Measurements from ENCODE around the gene NQO1. TPM values are rescaled to one million over a fixed set of nuclear protein-coding genes. Genes with fewer than 3 reads are reported as not detected.

Gene NQO1
- total and polyA plus RNA-seq, 2 of the 4 experiments (the other 2 are of a cell fraction) = 304 to 426 TPM

DNA sequence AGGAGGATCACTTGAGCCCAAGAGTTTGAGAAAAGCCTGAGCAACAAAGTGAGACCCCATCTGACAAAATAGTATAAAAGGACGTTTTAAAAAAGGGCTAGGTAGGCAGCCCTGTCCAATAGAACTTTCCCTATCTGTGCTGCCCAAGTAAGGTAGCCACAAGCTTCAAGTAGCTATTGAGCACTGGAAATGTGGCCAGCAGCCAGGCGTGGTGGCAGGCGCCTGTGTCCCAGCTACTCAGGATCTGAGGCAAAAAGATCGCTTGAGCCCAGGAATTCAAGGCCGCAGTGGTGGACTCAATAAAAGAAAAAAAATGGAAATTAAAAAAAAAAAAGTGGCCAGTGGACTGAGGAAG is 1.5 kb upstream of the NQO1 start:
- CTCF ChIA-PET = no interaction called here
- WGBS, 2 experiments (ENCODE audit: extremely low coverage in 2 of 2, insufficient read length in 1 of 2) = no CpG with 5 or more reads among the region's 5 CpGs

More for the DNA sequence above, 1.5 kb upstream of the NQO1 start:
- peak overlapping the region; percentile 100 for H3K14ac ChIP-seq (replicated peaks; ENCODE audit: low read depth, low read length)
- BruUV-seq (replicated peaks) = no TSS peak
- no peaks in the 10 kb centered on the region for H3K9me3 ChIP-seq (ENCODE audit: control insufficient read depth, insufficient read depth, low read length)
- TF ChIP-seq RFX5 (IDR thresholded peaks at IDR 0.05; ENCODE audit: low read depth, low read length) (no peak), BHLHE40 (IDR thresholded peaks at IDR 0.05; ENCODE audit: low read depth, low read length) (no peak), RAD21 (IDR thresholded peaks at IDR 0.05; ENCODE audit: low read length) (no peak), MXI1 (IDR thresholded peaks at IDR 0.05; ENCODE audit: borderline replicate concordance, low read depth, low read length) (no peak), MAZ (IDR thresholded peaks at IDR 0.05; ENCODE audit: borderline replicate concordance, low read depth, low read length) (no peak), CEBPB (IDR thresholded peaks at IDR 0.05; ENCODE audit: low read depth, low read length) (no peak), MAFK (IDR thresholded peaks at IDR 0.05; ENCODE audit: low read depth, low read length) (no peak), SMC3 (IDR thresholded peaks at IDR 0.05; ENCODE audit: low read depth, low read length) (no peak), NFE2L2 (IDR thresholded peaks at IDR 0.05; ENCODE audit: low read depth, low read length) (no peak), POLR2A (IDR thresholded peaks at IDR 0.05; ENCODE audit: low read depth, low read length) (no peak), CHD1 (IDR thresholded peaks at IDR 0.05; ENCODE audit: low read depth, low read length) (no peak), FOS (IDR thresholded peaks at IDR 0.05; ENCODE audit: low read depth, low read length) (no peak), RCOR1 (IDR thresholded peaks at IDR 0.05; ENCODE audit: insufficient replicate concordance, low read length) (no peak)
- TF ChIP-seq, protein P1, sequence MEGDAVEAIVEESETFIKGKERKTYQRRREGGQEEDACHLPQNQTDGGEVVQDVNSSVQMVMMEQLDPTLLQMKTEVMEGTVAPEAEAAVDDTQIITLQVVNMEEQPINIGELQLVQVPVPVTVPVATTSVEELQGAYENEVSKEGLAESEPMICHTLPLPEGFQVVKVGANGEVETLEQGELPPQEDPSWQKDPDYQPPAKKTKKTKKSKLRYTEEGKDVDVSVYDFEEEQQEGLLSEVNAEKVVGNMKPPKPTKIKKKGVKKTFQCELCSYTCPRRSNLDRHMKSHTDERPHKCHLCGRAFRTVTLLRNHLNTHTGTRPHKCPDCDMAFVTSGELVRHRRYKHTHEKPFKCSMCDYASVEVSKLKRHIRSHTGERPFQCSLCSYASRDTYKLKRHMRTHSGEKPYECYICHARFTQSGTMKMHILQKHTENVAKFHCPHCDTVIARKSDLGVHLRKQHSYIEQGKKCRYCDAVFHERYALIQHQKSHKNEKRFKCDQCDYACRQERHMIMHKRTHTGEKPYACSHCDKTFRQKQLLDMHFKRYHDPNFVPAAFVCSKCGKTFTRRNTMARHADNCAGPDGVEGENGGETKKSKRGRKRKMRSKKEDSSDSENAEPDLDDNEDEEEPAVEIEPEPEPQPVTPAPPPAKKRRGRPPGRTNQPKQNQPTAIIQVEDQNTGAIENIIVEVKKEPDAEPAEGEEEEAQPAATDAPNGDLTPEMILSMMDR (conservative IDR thresholded peaks at IDR 0.05; ENCODE audit: low read depth, low read length) = no peak
- TF ChIP-seq, protein P2, sequence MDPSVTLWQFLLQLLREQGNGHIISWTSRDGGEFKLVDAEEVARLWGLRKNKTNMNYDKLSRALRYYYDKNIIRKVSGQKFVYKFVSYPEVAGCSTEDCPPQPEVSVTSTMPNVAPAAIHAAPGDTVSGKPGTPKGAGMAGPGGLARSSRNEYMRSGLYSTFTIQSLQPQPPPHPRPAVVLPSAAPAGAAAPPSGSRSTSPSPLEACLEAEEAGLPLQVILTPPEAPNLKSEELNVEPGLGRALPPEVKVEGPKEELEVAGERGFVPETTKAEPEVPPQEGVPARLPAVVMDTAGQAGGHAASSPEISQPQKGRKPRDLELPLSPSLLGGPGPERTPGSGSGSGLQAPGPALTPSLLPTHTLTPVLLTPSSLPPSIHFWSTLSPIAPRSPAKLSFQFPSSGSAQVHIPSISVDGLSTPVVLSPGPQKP (IDR thresholded peaks at IDR 0.05; ENCODE audit: borderline replicate concordance, low read depth, low read length) = no peak
- TF ChIP-seq, protein P3, sequence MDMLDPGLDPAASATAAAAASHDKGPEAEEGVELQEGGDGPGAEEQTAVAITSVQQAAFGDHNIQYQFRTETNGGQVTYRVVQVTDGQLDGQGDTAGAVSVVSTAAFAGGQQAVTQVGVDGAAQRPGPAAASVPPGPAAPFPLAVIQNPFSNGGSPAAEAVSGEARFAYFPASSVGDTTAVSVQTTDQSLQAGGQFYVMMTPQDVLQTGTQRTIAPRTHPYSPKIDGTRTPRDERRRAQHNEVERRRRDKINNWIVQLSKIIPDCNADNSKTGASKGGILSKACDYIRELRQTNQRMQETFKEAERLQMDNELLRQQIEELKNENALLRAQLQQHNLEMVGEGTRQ (IDR thresholded peaks at IDR 0.05; ENCODE audit: low read depth, low read length) = no peak
- in situ Hi-C loops (cut with MboI; ENCODE audit: low sequenced_read_pairs) = no loop called here
- H3K4ac ChIP-seq (ENCODE audit: low read depth, low read length) = peak overlapping the region; percentile 100
- H4K5ac ChIP-seq (ENCODE audit: low read depth, low read length) = peak overlapping the region; percentile 97
- H2AK5ac ChIP-seq (ENCODE audit: low read depth, low read length) = peak overlapping the region; percentile 96; the same call in 1 of the 2 replicates
- H4K8ac ChIP-seq (ENCODE audit: low read depth in 2 of 2, low read length in 2 of 2) = peak overlapping the region; percentile 88 to 95; a peak in 3 of 4 replicates
- peaks cover 8% of the 10 kb centered on the region; the same call in 1 of the 2 replicates for H3K4me1 ChIP-seq (ENCODE audit: control insufficient read depth, insufficient read depth, low read length)
- H4K91ac ChIP-seq (ENCODE audit: insufficient read depth, low read depth, low read length) = peak overlapping the region; percentile 100
- 0 out of 2 replicates have a peak overlapping the region, but pooled peaks have one; percentile 41 for H3K23ac ChIP-seq (ENCODE audit: low read depth, low read length)
- dilution Hi-C loops (cut with HindIII; ENCODE audit: low sequenced_read_pairs, unreplicated experiment) = no loop called here
- ATAC-seq (ENCODE audit: low read depth) = no peak
- H3K79me1 ChIP-seq (ENCODE audit: low read depth in 1 of 2, low read length in 2 of 2) = peaks cover 17 to 54% of the 10 kb centered on the region in 2 experiments
- intact Hi-C loops (cut with micrococcal nuclease) = loop anchor here (2.0 kb wide), 1 partner anchor 27 kb away; the partner anchor contains the start of gene NOB1
- H3K18ac ChIP-seq (ENCODE audit: low read depth, low read length) = peak overlapping the region; percentile 96
- DNase-seq = no peak
- H2BK20ac ChIP-seq (ENCODE audit: low read depth, low read length) = peak overlapping the region; percentile 99
- no peak overlapping the region for H3K9ac ChIP-seq (ENCODE audit: low read depth, low read length)
- peak overlapping the region; percentile 34; the same call in 1 of the 2 replicates for H3K4me2 ChIP-seq (ENCODE audit: low read depth, low read length)
- H3K56ac ChIP-seq (ENCODE audit: extremely low read depth, insufficient read depth, low read length) = no peak overlapping the region
- no peak overlapping the region for H2AFZ ChIP-seq (replicated peaks; ENCODE audit: low read length, poor library complexity)
- H2BK15ac ChIP-seq (ENCODE audit: low read depth, low read length) = peak overlapping the region; percentile 69; the same call in 2 of the 3 replicates
- H3K9me1 ChIP-seq (ENCODE audit: insufficient read depth, low read length) = 0 out of 2 replicates have a peak, but pooled peaks cover 5% of the 10 kb centered on the region
- peak overlapping the region; percentile 92 for H2BK5ac ChIP-seq (ENCODE audit: low read depth, low read length, poor library complexity, severe bottlenecking)
- peak overlapping the region; percentile 52 for H2AK9ac ChIP-seq (replicated peaks; ENCODE audit: low read depth, low read length, poor library complexity)
- no peaks in the 10 kb centered on the region for H3K27me3 ChIP-seq (ENCODE audit: control insufficient read depth, insufficient read depth, low read length)
- H3K36me3 ChIP-seq (ENCODE audit: control insufficient read depth, insufficient read depth, low read length) = no peaks in the 10 kb centered on the region; the same call in 1 of the 2 replicates
- peak overlapping the region; percentile 100 for H2BK120ac ChIP-seq (ENCODE audit: low read depth, low read length)
- POLR2A ChIA-PET (ENCODE audit: unreplicated experiment) = interaction anchor here (0.5 kb wide), 1 partner anchor 366 kb away, joined by 4 read pairs; no protein-coding TSS in a partner anchor
- H3K4me3 ChIP-seq (ENCODE audit: insufficient read depth, low read depth, low read length) = no peak overlapping the region
- peaks cover 13% of the 10 kb centered on the region; the same call in 1 of the 2 replicates for H4K20me1 ChIP-seq (ENCODE audit: insufficient read depth, low read length)
- peak overlapping the region; percentile 95 for H3K27ac ChIP-seq (ENCODE audit: insufficient read depth, low read length)
